ENCODE measurements around the gene RNF13. TPM values are rescaled to one million over a fixed set of nuclear protein-coding genes. Genes with fewer than 3 reads are reported as not detected.
"Not testable (repeated sequence)": the region's sequence is repeated elsewhere in the genome, so short reads cannot be mapped to it uniquely, and the experiment has no call there.

Gene RNF13
- total RNA-seq, 2 experiments from 2014 or later: 40.0 to 45.0 TPM

GRCh38 chr3:149967086-149967685, 154.2 kb downstream of the RNF13 start:
- no peak for DNase-seq
- Mint-ChIP-seq H3K4me3 (no peak overlapping the region), H3K36me3 (peaks cover 1% of the 10 kb centered on the region), H3K4me1 (peaks cover 13% of the 10 kb centered on the region), H3K27me3 (peaks cover 19% of the 10 kb centered on the region), H3K9me3 (no peaks in the 10 kb centered on the region), H3K27ac (no peak overlapping the region)
- POLR2A ChIA-PET: no interaction called here
- no peak for ATAC-seq (ENCODE audit: low read depth)

- ATAC-seq (ENCODE audit: low read depth): no peak
- POLR2A ChIA-PET: no interaction called here
- no peak overlapping the region for H3K27ac Mint-ChIP-seq
- no peak for DNase-seq
- no peak overlapping the region for H3K4me3 Mint-ChIP-seq
- no peaks in the 10 kb centered on the region for H3K9me3 Mint-ChIP-seq
- peaks cover 28% of the 10 kb centered on the region for H3K27me3 Mint-ChIP-seq
- peaks cover 1% of the 10 kb centered on the region for H3K36me3 Mint-ChIP-seq
- peaks cover 13% of the 10 kb centered on the region for H3K4me1 Mint-ChIP-seq
Observed at GRCh38 chr3:149968216-149968615, 155.2 kb downstream of the RNF13 start.

DNA sequence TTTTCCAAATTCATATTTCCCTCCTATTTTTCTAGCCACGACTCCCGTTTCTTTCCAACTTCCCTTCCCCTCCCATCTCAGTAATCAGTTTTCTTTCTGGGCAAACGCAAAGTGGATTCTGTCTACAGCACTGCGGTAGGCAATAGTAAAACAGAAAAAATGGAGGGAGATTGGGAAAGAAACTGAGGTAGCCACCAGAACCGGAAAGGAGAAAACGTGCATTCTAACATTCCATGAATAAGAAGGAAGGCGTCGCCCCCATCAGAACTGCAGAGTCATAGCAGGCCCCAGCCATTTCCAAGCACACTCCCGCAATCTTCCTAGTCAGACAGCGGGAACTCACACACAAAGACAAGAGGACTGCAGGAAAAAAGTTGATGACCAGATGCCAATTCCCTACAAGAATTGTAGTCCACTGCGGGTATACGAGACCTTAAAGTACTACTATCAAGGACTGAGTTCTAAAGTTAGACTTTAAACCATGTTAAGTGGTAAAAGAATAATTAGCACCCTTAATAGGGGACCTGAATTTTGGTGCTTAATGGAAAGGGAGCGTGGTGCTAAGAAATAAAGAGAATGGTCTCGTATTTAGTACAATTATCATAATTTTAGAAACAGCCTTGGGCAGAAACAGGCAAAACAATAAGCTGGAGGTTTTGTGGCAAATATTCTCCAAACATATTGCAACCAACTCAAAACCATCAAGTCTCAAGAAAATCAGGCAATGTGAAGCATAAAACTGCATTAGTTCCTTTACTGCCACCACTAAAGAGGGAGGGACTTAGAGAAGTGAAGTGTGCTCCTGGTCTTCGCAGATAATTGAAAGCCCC, 156.3 kb downstream of the RNF13 start:
- Mint-ChIP-seq H3K4me3 (peak overlapping the region; percentile 78), H3K27me3 (peaks cover 39% of the 10 kb centered on the region), H3K27ac (no peak overlapping the region), H3K36me3 (peaks cover 1% of the 10 kb centered on the region), H3K4me1 (peaks cover 13% of the 10 kb centered on the region), H3K9me3 (no peaks in the 10 kb centered on the region)
- ATAC-seq (ENCODE audit: low read depth): no peak
- POLR2A ChIA-PET: interaction anchor here (1.3 kb wide), 1 partner anchor 440 kb away, joined by 3 read pairs; no protein-coding TSS in a partner anchor
- DNase-seq: no peak

- H3K27me3 Mint-ChIP-seq: peaks cover 47% of the 10 kb centered on the region
- no peaks in the 10 kb centered on the region for H3K9me3 Mint-ChIP-seq
- peak overlapping the region; percentile 78 for H3K4me3 Mint-ChIP-seq
- no peak overlapping the region for H3K27ac Mint-ChIP-seq
- peak; percentile 65 for DNase-seq
- POLR2A ChIA-PET: interaction anchor here (1.3 kb wide), 1 partner anchor 439 kb away, joined by 3 read pairs; no protein-coding TSS in a partner anchor
- peaks cover 13% of the 10 kb centered on the region for H3K4me1 Mint-ChIP-seq
- peak; percentile 62 for ATAC-seq (ENCODE audit: low read depth)
- H3K36me3 Mint-ChIP-seq: peaks cover 1% of the 10 kb centered on the region
Observed at GRCh38 chr3:149969940-149970715, 157.1 kb downstream of the RNF13 start.

DNA sequence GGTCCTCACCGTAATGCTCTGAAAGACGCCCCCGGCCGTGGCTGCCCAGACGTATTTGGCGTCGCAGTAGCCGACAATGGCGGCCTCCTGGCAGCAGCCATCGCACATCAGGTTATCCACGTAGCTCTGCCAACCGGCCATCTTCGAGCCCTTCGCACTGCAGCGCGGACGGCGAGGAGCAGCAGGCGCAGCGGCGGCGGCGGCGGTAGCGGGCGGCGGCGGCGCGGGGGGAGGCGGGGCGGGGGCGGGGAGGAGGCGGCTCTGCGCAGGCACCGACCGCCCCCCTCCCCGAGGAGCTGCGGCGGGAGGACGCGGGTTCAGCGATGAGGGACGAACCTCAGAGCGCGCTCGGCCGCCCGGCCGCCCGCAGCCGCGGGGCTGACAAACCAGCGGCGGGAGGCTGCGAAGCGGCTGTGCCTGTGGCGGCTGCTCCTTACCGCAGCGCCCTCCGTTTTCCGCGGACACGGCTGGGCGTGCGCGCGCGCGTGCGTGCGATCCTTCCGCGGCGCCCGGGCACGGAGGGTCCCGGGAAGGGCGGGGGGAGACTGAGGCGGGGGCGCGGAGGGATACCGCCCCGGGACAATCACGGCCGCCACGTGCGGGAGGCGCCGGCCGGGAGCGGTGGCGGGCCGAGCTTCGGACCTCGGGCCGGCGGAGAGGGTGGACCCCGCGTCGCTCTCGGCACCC, 157.8 kb downstream of the RNF13 start, which contains the start of gene PFN2:
Gene PFN2, minus strand, starts transcription at position 180 of the 687 bp plus-strand sequence. Its CDS starts 39 bp downstream, at position 141.
- no peaks in the 10 kb centered on the region for H3K9me3 Mint-ChIP-seq
- POLR2A ChIA-PET: interaction anchor here (1.3 kb wide), 1 partner anchor 438 kb away, joined by 3 read pairs; no protein-coding TSS in a partner anchor
- H3K27ac Mint-ChIP-seq: no peak within 1 kb of the TSS
- peaks cover 13% of the 10 kb centered on the region for H3K4me1 Mint-ChIP-seq
- ATAC-seq (ENCODE audit: low read depth) (peak; percentile 49), DNase-seq (peak; percentile 63)
- H3K27me3 Mint-ChIP-seq: peaks cover 54% of the 10 kb centered on the region
- H3K4me3 Mint-ChIP-seq: peak within 1 kb of the TSS; percentile 81
- H3K36me3 Mint-ChIP-seq: no peaks in the 10 kb centered on the region

DNA sequence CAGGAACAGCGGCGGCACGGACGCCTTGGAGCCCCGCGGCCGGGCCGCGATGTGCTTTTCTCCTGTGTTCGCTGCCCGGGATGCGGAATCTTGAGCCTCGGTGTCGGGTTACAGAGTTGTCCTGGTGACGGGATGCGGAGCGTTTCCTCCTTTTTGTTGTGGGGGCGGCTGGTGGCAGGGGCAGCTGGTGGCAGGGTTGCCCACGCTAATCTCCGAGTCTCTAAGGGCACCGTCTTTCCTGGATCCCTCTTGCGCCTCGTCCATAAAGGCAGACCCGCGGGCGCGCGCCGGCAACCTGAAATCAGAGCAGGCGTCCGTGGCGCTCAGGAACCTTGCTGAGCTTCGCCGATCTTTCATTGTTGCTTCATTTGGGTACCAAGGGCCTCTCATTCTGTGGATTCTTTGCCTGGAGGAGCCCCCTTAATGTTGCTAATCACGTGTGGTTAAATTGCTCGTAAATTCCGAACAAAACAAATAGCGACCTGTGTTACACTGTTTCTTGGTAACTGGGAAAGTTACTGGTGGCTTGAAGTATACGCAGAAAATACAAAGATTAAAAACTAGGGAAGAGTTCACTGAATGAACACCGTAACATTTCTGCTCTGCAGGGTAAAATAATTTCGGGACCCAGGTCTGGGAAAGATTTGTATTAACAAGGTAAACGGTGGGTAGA, 158.5 kb downstream of the RNF13 start:
- peaks cover 13% of the 10 kb centered on the region for H3K4me1 Mint-ChIP-seq
- ATAC-seq (ENCODE audit: low read depth): no peak
- peaks cover 55% of the 10 kb centered on the region for H3K27me3 Mint-ChIP-seq
- no peaks in the 10 kb centered on the region for H3K36me3 Mint-ChIP-seq
- DNase-seq: peak; percentile 49
- peak overlapping the region; percentile 81 for H3K4me3 Mint-ChIP-seq
- H3K9me3 Mint-ChIP-seq: no peaks in the 10 kb centered on the region
- POLR2A ChIA-PET: no interaction called here
- no peak overlapping the region for H3K27ac Mint-ChIP-seq

DNA sequence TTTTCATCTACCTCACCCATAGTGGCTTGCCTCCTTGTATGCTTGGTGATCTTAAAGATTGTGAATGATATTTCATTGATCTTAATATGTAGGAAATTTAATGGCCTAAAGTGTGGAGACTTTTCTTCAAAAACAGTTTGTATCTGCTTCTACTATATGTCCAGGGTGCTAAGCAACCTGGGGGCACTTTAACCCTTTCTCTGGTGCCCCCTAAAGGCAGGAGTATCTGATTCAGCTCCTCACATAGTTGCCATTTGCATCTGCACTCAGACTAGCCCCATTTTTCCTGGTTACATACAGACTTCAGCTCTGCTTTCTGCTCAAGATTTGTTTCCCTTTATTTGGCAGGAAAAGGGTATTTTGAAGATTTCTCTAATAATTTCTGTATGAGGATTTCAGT, 162.9 kb downstream of the RNF13 start:
- H3K27me3 Mint-ChIP-seq: peaks cover 54% of the 10 kb centered on the region
- H3K36me3 Mint-ChIP-seq: no peaks in the 10 kb centered on the region
- H3K27ac Mint-ChIP-seq: no peak overlapping the region
- no peak overlapping the region for H3K4me3 Mint-ChIP-seq
- no peaks in the 10 kb centered on the region for H3K9me3 Mint-ChIP-seq
- peaks cover 7% of the 10 kb centered on the region for H3K4me1 Mint-ChIP-seq
- POLR2A ChIA-PET: no interaction called here
- DNase-seq (no peak), ATAC-seq (ENCODE audit: low read depth) (no peak)

DNA sequence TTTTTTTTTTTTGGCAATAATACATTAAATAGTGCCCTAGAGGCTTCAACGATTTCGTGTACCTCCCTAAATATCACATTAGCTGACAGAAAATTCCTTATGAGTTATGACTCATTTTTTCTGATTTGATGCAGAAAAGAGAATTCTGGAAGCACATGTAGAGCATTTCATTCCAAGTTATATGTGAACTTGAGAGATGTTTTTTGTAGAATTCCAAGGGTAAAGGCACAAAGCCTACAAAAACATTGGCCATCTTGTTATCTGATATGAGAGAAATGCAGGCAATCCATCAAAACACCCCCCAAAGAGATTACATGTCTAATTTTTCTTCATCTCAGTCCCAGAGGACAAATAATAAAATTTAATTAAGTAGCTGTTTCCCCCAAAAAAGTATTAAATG, 164.4 kb downstream of the RNF13 start:
- ATAC-seq (ENCODE audit: low read depth) (no peak), DNase-seq (no peak)
- Mint-ChIP-seq H3K27me3 (peaks cover 43% of the 10 kb centered on the region), H3K4me1 (no peaks in the 10 kb centered on the region), H3K36me3 (no peaks in the 10 kb centered on the region), H3K9me3 (no peaks in the 10 kb centered on the region), H3K27ac (no peak overlapping the region), H3K4me3 (no peak overlapping the region)
- POLR2A ChIA-PET: no interaction called here

GRCh38 chr3:149981979-149982378, 169.0 kb downstream of the RNF13 start:
- DNase-seq; H3K4me3 Mint-ChIP-seq; ATAC-seq (ENCODE audit: low read depth); POLR2A ChIA-PET; H3K27ac Mint-ChIP-seq; H3K9me3 Mint-ChIP-seq; H3K4me1 Mint-ChIP-seq; H3K36me3 Mint-ChIP-seq; H3K27me3 Mint-ChIP-seq: not testable (repeated sequence)

DNA sequence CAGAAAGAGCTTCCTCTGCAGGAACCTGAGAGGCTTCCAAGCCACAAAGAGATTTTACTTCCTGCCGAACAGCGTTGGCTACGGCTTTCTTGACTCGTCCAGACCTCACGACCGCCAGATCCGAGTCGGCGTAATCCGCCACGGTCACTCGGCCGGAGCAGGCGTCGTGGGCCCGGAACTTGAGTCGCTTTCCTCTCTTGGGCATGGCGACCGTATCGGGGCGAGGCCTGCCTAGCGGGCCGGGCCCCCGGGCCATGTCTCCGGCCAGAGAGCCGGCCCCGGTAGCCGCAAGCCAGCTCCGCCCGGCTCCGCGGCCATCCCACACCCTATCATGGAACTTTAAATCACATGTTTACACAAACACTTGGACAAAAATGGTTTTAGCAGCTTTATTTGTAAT, 170.0 kb downstream of the RNF13 start:
- DNase-seq; H3K27me3 Mint-ChIP-seq; H3K36me3 Mint-ChIP-seq; H3K4me3 Mint-ChIP-seq; H3K27ac Mint-ChIP-seq; POLR2A ChIA-PET; H3K9me3 Mint-ChIP-seq; H3K4me1 Mint-ChIP-seq; ATAC-seq (ENCODE audit: low read depth): not testable (repeated sequence)

GRCh38 chr3:149983628-149984027, 170.6 kb downstream of the RNF13 start:
- Mint-ChIP-seq H3K36me3 (no peaks in the 10 kb centered on the region), H3K9me3 (no peaks in the 10 kb centered on the region), H3K4me3 (no peak overlapping the region), H3K27me3 (peaks cover 5% of the 10 kb centered on the region), H3K4me1 (no peaks in the 10 kb centered on the region), H3K27ac (no peak overlapping the region)
- DNase-seq: no peak
- no peak for ATAC-seq (ENCODE audit: low read depth)
- POLR2A ChIA-PET: no interaction called here

DNA sequence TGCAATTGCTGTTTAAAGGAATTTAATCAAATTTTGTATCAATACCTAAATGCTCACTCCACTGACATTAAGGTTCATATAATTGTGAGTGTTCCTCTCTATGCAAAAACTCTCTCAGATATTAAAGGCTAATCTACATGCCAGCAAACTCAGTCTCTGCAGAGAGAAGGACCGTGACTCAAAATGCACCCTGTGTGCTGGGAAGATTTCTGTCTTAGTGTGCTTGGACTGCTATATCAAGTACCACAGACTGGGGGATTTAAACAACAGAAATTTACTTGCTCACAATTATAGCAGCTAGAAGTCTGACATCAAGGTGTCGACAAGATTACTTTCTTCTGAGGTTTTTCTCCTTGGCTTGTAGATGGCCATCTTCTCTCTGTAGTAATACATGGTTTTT, 176.3 kb downstream of the RNF13 start:
- DNase-seq: no peak
- Mint-ChIP-seq H3K4me1 (no peaks in the 10 kb centered on the region), H3K27ac (no peak overlapping the region), H3K36me3 (no peaks in the 10 kb centered on the region), H3K27me3 (peaks cover 7% of the 10 kb centered on the region), H3K4me3 (no peak overlapping the region), H3K9me3 (peaks cover 4% of the 10 kb centered on the region)
- no peak for ATAC-seq (ENCODE audit: low read depth)
- POLR2A ChIA-PET: no interaction called here
